ENCODE measurements around the gene JTB.
"Not testable (repeated sequence)": the region's sequence is repeated elsewhere in the genome, so short reads cannot be mapped to it uniquely, and the experiment has no call there.

JTB gene

DNA sequence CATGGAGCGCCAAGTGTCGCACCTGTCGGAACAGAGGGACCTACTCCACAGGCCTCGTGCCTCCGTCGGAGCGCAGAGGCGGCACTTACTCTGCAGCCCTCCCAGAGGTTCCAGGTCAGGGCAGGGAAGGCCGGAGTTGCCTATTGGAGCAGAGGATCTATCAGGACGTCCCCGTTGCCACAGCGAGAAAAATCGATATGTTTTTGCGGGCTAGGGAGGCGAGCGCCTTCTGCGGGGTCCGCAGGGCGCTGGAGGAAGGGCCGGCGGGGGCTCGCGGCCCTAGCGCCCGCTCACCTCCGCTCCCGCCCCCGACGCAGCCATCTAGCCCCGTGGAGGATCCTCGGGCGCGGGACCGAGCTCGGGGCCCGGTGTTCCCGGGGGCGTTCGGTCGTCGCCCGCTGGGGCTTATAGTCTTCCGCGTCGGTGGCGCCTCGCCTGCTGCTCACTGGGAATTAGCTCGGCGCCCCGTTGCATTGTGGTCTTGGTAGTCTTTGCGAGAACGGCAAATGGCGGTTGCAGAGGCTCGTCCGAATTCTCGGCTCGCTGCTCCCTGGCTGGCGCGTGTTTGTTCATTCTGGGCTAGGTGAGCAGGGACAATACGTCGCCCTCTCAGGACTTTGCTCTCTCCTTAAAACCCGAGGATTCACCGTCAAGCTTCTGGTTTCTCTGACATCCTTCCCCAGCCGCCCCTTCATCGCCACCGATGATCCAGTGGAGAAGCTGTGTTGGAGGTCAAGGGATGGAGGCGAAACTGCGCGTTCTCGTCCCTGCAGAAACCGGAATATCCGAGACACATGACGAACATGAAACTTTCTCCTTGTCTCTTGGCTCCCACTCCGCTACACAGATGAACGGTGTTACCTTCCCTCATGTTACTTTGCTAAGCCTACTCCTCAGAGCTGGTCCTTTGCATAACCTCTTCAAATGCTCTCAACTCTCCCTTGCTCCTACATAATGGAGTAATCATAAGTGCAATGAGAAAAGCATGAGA is at the start of gene JTB:
Gene JTB, minus strand, starts transcription at position 425 of the 991 bp plus-strand sequence. Its CDS starts 422 bp downstream, at position 3.
- peak; percentile 87 for DNase-seq

DNA sequence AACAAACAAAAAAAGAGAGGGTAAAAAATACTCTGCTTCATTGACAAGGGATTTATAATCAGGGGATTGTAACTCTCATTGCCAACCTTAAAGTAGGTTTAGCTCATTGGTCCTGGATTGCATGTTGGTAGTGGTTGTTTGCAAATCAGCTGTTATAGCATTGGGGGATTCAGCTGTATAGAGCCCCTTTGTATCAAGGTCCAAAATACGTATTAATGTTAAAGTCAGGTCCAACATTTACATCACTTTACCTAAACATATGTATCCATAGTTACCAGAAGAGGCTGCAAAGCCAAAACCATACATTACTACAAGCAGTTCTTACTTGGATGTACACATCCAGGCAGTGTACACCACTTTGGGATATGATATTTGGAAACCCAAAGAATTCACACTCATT is 42.5 kb upstream of the JTB start:
- DNase-seq = no peak

DNA sequence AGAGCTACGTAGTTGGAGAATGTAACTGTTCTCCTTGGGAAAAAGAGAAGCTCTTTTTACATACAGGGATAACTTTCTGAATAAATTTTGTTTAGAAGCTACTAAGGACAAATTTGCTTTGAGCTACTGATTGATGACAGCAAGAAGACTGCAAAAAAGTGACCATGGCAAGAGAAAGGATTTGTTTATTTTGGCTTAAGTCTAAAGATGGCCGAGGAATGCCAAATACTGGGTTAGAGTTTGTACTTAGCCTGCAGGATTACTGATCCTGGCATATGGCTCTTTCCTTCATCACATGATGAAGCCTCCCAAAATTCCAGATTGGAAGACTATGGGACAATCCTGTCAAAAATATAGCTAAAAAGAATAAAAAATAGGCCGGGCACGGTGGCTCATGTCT is 41.8 kb upstream of the JTB start:
- DNase-seq = no peak

DNA sequence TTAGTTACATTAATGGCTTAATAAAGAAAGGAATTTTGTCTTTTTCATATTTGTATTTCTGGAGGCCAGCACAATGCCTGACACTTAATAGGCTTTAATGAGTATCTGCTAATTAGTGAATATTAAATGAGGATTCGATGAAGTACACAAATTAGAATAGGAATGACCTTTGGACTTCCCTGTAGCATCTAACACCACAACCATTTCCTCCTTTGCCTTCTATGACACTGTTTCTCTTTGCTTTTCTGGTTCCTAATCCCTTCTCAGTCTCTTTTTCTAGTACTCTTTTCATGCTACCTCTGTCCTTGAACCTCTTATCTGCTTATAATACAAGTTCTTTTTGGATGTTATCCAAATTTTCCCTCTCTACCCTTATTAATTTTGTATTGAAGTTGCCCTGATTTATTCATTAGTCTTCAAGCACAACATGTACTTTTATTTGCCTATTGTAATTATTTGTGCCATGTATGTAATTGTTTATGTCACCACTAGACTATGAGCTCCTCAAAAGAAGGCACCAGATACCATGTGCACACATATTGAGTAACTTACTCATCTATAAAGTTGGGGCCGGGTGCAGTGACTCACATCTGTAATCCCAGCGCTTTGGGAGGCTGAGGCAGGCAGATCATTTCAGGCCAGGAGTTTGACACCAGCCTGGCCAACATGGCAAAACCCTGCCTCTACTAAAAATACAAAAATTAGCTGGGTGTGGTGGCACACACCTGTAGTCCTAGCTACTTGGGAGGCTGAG is 36.9 kb upstream of the JTB start:
- DNase-seq = no peak

DNA sequence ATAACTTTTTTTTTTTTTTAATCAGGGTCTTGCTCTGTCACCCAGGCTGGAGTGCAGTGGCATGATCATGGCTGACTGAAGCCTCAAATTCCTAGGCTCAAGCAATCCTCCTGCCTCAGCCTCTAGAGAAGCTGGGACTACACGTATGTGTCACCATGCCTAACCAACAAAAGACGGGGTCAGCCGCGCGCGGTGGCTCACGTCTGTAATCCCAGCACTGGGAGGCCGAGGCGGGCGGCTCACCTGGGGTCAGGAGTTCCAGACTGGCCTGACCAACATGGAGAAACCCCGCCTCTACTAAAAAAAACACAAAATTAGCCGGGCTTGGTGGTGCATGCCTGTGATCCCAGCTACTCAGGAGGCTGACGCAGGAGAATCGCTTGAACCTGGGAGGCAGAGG is 35.1 kb upstream of the JTB start:
- DNase-seq = not testable (repeated sequence)

DNA sequence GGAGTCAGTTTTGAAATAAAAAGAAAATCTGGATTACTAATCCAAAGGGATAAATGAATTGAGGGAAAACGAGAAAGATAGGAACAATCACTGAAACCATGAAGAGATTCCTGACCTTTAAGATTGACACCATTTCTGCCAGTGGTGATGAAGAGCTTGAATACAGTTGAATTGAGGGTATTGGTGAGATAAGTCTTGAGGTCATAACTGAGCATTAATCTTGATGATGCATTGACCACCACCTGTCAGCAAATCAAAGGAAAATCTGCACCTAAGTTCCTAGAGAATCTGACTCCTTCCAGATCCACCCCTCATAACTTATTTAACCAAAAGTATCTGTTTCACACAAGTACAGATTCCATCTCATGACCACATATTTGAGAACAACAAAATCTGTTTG is 34.7 kb upstream of the JTB start:
- DNase-seq = no peak

DNA sequence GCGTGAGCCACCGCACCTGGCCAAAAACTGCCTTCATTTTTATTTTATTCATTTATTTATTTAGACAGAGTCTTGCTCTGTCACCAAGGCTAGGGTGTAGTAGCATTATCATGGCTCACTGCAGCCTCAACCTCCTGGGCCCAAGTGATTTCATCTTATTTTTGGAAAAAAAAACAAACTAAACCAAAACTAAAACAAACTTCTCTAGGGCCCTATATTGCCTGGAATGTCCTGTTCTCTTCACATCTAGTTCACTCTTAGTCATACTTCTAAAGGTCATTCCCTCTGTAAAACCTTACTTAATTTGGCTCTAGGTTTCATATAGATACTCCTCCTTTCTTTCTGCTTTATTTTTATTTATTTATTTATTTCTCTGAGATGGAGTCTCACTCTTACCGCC is 28.7 kb upstream of the JTB start:
- no peak for DNase-seq

DNA sequence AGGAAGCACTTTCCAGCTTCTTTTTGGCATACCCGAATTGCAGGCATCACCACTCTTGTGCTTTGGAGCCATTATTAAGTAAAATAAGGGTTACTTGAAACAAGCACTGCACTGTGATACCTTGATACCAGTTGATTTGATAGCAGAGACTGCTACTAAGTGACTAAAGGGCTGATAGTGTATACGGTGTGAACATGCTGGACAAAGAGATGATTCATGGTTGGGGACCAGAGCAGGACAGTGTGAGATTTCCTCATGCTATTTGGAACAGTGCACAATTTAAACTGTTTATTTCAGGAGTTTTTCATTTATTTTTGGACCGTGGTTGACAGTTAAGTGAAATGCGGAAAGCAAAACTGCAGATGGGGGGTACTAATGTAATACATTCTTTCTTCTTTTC is 22.9 kb upstream of the JTB start:
- no peak for DNase-seq

DNA sequence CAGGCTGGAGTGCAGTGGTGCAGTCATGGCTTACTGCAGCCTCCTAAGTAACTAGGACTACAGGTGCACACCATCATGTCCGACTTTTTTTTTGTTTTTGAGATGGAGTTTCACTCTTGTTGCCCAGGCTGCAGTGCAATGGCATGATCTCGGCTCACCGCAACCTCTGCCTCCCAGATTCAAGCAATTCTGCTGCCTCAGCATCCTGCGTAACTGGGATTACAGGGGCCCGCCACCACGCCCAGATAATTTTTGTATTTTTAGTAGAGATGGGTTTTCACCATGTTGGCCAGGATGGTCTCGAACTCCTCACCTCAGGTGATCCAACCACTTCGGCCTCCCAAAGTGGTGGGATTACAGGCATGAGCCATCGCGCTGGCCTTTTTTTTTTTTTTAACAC is 19.4 kb upstream of the JTB start:
- not testable (repeated sequence) for DNase-seq

DNA sequence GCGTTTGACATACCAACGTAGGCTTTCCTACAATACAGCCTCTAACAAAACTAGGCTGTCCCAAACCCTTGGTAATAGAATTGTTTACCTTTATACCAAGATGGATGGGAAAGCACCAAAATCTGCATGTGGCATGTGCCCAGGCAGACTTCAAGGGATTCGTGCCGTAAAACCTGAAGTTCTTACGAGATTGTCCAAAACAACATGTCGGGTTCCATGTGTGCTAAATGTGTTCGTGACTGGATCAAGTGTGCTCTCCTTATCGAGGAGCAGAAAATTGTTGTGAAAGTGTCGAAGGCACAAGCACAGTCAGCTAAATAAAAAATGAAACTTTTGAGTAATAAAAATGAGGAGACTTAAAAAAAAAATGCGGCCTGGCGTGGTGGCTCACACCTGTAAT is 18.2 kb upstream of the JTB start:
- no peak for DNase-seq

DNA sequence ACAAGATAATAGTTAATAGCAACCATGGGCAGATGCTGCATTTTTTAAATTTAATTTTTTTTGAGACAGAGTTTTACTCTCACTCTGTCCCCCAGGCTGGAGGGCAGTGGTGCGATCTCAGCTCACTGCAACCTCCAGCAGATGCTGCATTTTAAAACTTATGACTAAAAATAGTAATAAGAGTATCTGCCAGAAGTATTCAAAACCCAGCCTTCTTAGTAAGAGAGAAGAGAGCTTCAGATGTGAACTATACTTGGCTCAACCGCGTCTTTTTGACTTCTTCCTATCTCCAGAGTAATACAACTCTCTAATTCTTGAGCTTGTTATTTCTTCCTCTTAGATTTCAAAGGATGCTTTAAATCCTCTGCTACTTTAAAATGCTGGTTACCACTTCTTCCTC is 17.7 kb upstream of the JTB start:
- no peak for DNase-seq

DNA sequence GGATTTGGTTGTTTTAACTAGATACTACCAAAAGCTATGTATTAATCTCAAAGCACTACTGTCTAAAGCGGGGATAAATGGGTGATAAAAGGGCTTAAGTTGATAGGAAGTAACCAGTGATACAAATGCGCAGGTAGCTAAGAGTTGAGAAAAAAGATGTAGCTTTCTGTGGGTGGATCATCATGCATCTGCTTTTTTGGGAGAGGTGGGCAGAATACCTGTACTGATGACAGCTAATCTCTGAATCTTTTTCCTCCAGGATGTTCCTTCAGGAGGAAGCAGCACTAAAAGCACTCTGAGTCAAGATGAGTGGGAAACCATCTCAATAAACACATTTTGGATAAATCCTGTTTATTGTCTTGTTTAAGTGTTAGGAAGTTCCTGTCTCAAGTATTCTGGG is 14.3 kb upstream of the JTB start:
- DNase-seq = no peak

DNA sequence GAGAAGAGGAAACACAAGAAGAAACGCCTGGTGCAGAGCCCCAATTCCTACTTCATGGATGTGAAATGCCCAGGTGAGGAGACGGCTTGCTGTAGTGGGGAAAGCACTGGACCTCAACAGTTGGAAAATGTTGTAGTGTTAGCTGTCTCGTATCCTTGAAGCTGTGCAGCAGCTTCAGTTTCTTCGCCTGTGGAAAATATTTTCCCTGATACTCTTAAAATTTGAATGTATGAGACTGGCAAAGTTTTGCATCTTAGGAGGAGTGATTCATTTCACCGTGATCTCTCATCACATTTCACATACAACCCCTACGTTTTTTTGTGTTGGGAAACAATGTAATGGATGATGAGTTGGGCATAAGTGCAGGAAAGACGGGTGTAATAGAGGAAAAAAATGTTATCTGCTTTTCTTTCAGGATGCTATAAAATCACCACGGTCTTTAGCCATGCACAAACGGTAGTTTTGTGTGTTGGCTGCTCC is 13.7 kb upstream of the JTB start:
- no peak for DNase-seq

DNA sequence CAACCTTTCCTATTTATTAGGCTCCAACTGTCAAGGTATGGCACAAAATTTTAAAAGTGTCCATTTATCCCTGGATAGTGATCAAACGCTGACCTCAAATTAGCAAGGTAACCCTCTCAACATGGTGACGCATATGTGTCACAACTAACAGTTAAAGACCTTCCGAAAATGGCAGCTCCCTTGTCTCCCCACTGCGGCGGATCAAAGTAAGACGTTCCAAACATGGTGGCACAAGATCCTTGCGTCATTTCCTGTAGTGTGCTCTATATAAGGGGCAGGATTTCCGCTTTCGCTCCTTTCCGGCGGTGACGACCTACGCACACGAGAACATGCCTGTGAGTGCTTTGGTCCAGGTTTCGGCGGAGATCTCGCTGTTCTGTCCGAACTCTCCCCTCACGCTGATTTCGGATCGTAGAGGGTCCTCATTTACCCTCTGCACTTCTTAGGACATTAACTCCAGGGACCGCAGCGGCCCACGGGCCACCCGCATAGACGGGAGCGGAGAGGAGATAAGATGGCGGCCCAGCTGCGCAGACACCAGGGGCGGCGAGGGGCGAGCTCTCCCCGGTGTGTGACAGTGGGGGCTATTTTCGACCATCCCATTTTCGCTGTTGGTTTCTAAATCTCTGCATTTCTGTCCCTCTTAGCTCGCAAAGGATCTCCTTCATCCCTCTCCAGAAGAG is 13.1 kb upstream of the JTB start, which contains the start of gene RPS27:
Gene RPS27, plus strand, starts transcription at position 295 of the 683 bp plus-strand sequence. Its CDS starts 35 bp downstream, at position 330.
- peak; percentile 97 for DNase-seq

DNA sequence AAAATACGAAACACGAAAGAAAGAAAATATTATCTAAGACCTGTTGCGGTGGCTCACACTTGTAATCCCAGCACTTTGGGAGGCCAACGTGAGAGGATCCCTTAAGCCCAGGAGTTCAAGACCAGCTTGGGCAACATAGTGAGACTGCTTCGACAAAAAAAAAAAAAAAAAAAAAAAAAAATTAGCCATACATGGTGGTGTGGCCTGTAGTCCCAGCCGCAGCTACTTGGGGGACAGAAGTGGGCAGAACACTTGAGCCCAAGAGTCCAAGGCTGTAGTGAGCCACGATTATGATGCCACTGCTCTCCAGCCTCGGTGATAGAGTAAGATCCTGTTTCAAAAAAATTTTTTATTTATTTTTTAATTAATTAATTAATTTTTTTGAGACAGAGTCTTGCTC is 10.1 kb upstream of the JTB start:
- no peak for DNase-seq

DNA sequence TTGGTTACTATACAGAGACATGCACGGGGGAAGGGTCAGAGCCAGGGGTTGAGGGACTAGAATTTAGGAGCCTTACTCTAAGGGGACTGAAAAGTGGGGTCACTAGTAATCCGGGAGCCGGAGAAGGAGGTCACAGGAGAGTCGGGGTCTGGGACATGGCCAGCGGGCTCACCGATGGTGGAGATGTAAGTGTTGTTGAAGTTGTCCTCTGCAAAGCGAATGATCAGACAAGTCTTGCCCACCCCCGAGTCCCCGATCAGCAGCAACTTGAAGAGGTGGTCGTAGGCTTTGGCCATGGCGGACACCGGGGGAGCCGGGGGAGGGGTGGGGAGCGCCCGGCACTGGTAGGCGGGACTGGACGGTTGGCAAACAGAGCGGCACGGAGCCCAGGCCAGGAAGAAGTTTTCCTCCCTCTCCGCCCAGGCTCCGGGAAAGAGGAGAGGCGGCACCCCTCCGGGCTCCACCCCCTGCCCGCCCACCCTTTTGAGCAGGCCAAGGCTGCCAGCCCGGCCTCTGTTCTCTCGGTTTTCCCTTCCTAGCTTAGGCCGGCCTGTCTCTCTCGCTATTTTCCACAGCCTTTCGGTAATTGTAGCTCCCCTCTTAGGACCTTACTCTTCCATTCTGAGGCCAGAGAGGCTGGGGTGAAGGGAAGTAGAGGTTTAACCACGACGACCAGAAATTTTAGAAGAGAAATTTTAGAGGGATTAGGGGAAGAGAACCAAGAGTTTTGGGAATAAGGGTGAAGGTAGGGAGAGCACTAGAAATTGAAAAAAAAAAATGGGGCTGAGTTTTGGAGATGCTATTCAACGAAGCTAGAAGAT is 8.7 kb upstream of the JTB start, which contains the start of gene RAB13:
Gene RAB13, minus strand, starts transcription at position 399 of the 821 bp plus-strand sequence. Its CDS starts 103 bp downstream, at position 296.
- no peak for DNase-seq

DNA sequence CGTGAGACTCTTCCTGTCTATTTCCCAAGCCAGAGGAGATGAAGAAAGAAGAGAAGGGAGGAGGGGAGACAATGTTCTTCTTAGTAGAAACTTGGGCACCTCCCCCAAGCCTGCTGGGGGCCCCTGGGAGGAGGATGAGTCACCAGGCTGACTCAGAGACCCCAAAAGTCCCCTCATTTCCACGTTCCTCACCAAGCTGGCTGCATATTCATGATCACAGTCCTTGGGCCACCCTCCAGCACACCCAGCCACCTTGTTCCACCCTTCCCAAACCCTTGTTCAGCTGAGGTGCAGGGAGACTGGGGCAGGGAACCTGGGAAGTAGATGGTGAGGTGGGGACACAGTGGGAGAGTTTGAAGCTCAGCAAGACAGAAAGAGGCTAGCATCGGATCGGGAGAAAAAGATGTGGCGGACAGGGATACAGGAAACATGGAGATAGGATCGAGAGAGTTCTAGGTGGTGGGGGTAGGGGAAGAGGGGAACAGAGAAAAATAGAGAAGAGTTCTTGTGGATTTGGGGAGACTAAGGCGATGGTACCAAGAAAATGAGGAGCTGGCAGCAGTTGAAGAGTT is 8.0 kb upstream of the JTB start:
- DNase-seq = no peak

DNA sequence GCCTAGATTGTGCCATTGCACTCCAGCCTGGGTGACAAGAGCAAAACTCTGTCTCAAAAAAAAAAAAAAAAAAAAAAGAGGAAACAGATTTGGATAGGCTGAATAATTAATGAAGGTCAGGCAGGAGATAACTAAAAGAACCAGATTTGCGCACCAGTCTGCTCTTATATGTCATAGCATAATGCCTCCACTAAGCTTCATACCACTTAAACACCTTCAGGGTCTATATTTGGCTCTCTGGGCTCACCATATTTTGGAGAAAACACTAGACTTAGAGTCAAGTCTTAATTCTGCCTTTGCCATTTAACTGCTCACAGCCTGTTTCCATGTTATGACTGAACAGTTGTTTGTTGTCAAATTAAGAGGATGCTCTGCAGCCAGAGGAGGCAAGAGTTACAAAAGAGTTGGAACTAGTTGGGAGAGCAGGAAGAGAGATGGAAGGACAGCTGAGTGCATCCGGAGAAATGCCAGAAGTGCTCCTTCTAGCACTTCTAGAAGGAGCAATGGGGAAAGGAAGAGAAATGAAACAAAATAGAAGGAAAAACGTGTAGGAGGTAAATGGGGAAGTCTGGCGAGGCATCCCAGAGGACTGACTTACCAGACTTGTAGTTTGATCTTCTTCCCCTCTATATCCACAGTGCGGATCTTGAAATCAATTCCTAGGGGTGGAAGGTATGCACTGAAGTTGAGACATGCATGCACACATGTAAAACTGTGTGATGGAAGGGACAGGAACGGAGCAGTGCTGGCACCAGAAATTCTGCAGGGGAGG is 6.8 kb upstream of the JTB start:
- DNase-seq = no peak

DNA sequence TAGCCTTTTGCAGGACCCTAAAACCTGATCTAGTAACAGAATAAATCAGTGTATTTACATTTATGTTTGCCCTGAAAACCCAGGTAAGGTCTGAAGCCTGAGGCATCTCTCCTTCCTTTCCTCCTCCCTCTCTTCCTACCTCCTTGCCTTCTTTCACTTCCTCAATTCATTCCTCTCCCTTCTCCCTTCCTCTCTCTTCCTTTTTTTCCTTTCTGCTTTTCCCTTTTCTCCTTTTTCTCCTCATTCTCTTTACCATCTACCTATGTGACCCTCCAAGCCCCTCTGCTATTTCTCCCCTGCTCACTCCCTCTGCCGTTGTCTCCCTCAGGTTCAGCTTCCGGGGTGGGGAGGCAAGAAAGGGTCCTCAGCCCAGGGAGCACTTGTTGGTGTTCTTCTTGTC is 4.3 kb upstream of the JTB start:
- not testable (repeated sequence) for DNase-seq

DNA sequence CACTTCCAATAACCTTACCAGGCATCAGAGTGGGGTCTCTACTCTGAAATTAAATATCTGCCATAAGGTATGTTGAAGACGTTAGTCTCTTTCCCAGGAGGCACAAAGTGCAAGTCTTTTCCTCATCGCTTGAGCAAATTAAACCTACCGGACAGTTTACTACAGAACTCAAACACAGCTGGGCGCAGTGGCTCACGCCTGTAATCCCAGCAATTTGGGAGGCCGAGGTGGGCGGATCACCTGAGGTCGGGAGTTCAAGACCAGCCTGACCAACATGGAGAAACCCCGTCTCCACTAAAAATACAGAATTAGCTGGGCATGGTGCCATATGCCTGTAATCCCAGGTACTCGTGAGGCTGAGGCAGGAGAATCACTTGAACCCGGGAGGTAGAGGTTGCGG is 1.6 kb upstream of the JTB start:
- not testable (repeated sequence) for DNase-seq

Data from CD4-positive, alpha-beta T cell treated with Interleukin-21 for 1 hour (primary cell).